T-helper 22 cell (primary cell): ENCODE data around the gene ARPC1A.
"Not testable (repeated sequence)": the region's sequence is repeated elsewhere in the genome, so short reads cannot be mapped to it uniquely, and the experiment has no call there.

Experiments
- DNase-seq: peaks from one replicate; pipeline ENCODE4 v3.0.0-alpha.2; 2020; ENCODE audit warnings: low read depth

The ARPC1A gene

GRCh38 chr7:99410635-99411034, 84.9 kb downstream of the ARPC1A start:
- DNase-seq, result no peak

DNA sequence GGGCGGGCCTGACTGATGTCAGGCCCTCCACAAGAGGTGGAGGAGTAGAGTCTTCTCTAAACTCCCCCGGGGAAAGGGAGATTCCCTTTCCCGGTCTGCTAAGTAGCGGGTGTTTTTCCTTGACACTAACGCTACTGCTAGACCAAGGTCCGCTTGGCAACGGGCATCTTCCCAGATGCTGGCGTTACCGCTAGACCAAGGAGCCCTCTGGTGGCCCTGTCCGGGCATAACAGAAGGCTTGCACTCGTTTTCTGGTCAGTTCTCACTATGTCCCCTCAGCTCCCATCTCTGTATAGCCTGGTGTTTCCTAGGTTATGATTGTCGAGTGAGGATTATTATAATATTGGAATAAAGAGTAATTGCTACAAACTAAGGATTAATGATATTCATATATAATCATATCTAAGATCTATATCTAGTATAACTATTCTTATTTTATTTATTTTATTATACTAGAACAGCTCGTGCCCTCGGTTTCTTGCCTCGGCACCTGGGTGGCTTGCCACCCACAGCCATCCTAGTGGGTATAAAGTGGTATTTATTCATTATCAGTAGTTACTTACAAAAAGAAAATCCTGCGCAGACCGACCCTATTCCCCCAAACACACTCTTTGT, 89.9 kb downstream of the ARPC1A start:
- not testable (repeated sequence) for DNase-seq
